Measurements from ENCODE around the gene MCHR1.

DNA sequence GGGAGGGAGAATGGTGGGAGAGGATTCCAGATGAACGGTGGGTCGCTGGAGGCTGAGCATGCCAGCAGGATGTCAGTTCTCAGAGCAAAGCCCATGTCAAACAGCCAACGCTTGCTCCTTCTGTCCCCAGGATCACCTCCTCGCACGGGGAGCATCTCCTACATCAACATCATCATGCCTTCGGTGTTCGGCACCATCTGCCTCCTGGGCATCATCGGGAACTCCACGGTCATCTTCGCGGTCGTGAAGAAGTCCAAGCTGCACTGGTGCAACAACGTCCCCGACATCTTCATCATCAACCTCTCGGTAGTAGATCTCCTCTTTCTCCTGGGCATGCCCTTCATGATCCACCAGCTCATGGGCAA lies 1.5 kb downstream of the MCHR1 start:
- TF ChIP-seq, protein P1, sequence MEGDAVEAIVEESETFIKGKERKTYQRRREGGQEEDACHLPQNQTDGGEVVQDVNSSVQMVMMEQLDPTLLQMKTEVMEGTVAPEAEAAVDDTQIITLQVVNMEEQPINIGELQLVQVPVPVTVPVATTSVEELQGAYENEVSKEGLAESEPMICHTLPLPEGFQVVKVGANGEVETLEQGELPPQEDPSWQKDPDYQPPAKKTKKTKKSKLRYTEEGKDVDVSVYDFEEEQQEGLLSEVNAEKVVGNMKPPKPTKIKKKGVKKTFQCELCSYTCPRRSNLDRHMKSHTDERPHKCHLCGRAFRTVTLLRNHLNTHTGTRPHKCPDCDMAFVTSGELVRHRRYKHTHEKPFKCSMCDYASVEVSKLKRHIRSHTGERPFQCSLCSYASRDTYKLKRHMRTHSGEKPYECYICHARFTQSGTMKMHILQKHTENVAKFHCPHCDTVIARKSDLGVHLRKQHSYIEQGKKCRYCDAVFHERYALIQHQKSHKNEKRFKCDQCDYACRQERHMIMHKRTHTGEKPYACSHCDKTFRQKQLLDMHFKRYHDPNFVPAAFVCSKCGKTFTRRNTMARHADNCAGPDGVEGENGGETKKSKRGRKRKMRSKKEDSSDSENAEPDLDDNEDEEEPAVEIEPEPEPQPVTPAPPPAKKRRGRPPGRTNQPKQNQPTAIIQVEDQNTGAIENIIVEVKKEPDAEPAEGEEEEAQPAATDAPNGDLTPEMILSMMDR (IDR thresholded peaks at IDR 0.05): no peak
- no peak for TF ChIP-seq EZH2 (IDR thresholded peaks at IDR 0.05)
- TF ChIP-seq EZH2phosphoT487 (IDR thresholded peaks at IDR 0.05): no peak
